ENCODE results near the gene IHH.

Gene IHH

GRCh38 chr2:219079417-219079816 is 18.7 kb upstream of the IHH start:
- ChIA-PET CTCF (interaction anchor here (1.1 to 5.1 kb wide), 6 partner anchors 9 to 75 kb away, joined by 3 to 39 read pairs (median 4); no protein-coding TSS in a partner anchor), POLR2A (no interaction called here)
- no peak for TF ChIP-seq CTCF (IDR thresholded peaks at IDR 0.05; ENCODE audit: insufficient read depth, low read length, missing control alignments)
- DNase-seq (ENCODE audit: low read depth, low spot score) = no peak
- H3K4me3 ChIP-seq (ENCODE audit: low read depth, low read length) = no peak overlapping the region

- POLR2A ChIA-PET = no interaction called here
- TF ChIP-seq CTCF (IDR thresholded peaks at IDR 0.05; ENCODE audit: insufficient read depth, low read length, missing control alignments) = no peak
- CTCF ChIA-PET = interaction anchor here (1.0 to 5.1 kb wide), 7 partner anchors 9 to 76 kb away, joined by 3 to 39 read pairs (median 4); no protein-coding TSS in a partner anchor
- no peak for DNase-seq (ENCODE audit: low read depth, low spot score)
- H3K4me3 ChIP-seq (ENCODE audit: low read depth, low read length) = no peak overlapping the region
Measured at GRCh38 chr2:219078951-219079350, 18.2 kb upstream of the IHH start.

DNA sequence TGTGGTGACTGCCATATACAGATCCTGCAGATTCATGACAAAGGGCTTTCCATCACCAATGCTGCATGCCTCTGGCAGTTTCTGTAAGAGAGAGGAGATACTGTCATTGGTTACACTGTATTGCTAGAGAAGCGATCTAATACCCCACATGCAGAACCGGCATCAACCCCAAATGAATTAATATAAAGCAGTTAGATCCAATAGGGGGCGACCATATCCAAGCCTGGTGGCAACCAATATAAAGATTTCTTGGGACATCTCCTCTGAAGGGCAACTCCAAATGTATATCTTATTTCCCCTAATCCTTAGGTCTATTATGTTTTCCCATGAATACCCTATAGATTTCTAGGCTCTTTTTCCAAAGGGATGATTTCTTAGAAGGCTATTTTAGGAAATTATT is 17.4 kb upstream of the IHH start:
- CTCF ChIA-PET = interaction anchor here (1.0 to 5.1 kb wide), 6 partner anchors 10 to 42 kb away, joined by 3 to 39 read pairs (median 4); no protein-coding TSS in a partner anchor
- no peak for DNase-seq (ENCODE audit: low read depth, low spot score)
- no peak for TF ChIP-seq CTCF (IDR thresholded peaks at IDR 0.05; ENCODE audit: insufficient read depth, low read length, missing control alignments)
- H3K4me3 ChIP-seq (ENCODE audit: low read depth, low read length) = no peak overlapping the region
- POLR2A ChIA-PET = no interaction called here

DNA sequence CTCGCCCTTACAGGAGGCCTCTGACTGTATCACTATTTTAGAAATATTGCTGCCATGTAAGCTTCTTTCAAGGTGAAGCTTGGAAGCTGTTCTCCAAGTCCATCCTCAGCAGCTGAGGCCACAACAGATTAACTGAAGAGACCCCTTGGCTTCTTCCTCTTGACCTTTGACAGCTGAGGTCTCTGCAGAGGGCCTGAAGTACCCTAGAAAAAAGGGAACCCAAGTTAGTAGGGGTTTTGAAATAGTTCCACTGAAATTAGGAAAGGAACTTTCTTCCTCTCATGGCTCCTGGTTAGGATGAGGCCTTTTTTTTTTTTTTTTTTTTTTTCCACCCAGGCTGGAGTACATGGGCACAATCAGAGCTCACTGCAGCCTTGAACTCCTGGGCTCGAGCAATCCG is 15.5 kb upstream of the IHH start:
- ChIA-PET CTCF (interaction anchor here (1.1 to 28.6 kb wide), 8 partner anchors 8 to 79 kb away, joined by 3 to 709 read pairs (median 70); partner anchors contain the start of genes IHH and NHEJ1), POLR2A (no interaction called here)
- DNase-seq (ENCODE audit: low read depth, low spot score) = no peak
- H3K4me3 ChIP-seq (ENCODE audit: low read depth, low read length) = no peak overlapping the region
- no peak for TF ChIP-seq CTCF (IDR thresholded peaks at IDR 0.05; ENCODE audit: insufficient read depth, low read length, missing control alignments)

DNA sequence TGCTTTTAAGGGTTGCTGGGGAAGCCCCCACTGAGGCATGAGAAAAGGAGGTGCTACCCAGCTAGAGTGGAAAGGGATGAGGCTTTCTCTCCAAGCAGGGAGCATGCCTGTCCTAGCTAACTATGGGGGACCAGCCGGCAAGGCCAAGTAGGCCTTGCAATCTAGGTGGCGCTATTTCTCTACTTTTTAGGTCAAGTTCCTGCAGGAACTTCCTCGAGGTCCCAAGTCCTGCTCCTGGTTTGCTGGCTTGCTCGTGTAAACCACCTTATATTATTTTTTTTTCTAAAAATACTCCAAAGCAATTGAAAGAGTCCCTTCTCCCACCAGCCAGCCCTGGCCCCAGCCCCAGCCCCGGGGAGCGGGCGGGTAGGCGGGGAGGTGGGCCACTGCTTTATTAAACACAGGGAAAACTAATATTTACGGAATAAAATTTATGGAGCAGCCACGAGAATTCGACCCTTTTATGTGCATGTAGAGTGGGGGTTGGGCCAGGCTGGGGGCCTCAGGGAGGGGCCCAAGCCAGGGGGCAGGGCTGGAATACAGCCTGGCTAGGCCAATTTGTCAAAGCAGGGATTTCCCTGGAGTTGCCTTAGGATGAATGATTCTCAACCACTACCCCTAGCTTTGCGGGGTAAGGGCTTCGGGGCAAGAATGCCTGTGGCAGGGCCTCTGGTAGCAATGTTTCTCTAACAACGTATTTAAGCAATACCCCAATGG is 12.8 kb upstream of the IHH start:
- peak; percentile 52 for TF ChIP-seq CTCF (IDR thresholded peaks at IDR 0.05; ENCODE audit: insufficient read depth, low read length, missing control alignments)
- ChIA-PET POLR2A (no interaction called here), CTCF (interaction anchor here (0.7 to 28.6 kb wide), 18 partner anchors 9 to 243 kb away, joined by 3 to 709 read pairs (median 7); partner anchors contain the start of genes CFAP65, IHH and NHEJ1)
- no peak overlapping the region for H3K4me3 ChIP-seq (ENCODE audit: low read depth, low read length)
- peak; percentile 16 for DNase-seq (ENCODE audit: low read depth, low spot score)

- DNase-seq (ENCODE audit: low read depth, low spot score) = no peak
- TF ChIP-seq CTCF (IDR thresholded peaks at IDR 0.05; ENCODE audit: insufficient read depth, low read length, missing control alignments) = no peak
- ChIA-PET CTCF (interaction anchor here (0.6 to 28.6 kb wide), 23 partner anchors 8 to 257 kb away, joined by 3 to 709 read pairs (median 6); partner anchors contain the start of genes CFAP65, IHH and NHEJ1), POLR2A (no interaction called here)
- no peak overlapping the region for H3K4me3 ChIP-seq (ENCODE audit: low read depth, low read length)
Measured at GRCh38 chr2:219072741-219073250, 12.1 kb upstream of the IHH start.
